HEK293T (cell line): Measurements from ENCODE around the gene C10orf95.

Experiments used
- BHLHE40 ChIP-seq: fragments of 450-650 bp; IDR thresholded peaks from 2 replicates; pipeline ENCODE4 v1.6.1; 2016; ENCODE audit warnings: mild to moderate bottlenecking, moderate library complexity, borderline replicate concordance
- FOXA1 ChIP-seq: fragments of 450-650 bp; IDR thresholded peaks from 2 replicates; pipeline ENCODE4 v1.6.1; 2016; ENCODE audit warnings: mild to moderate bottlenecking
- FOXK2 ChIP-seq: fragments of 450-650 bp; IDR thresholded peaks from 2 replicates; pipeline ENCODE4 v1.6.1; 2016; ENCODE audit warnings: mild to moderate bottlenecking
- FOXM1 ChIP-seq: fragments of 450-650 bp; IDR thresholded peaks from 2 replicates; pipeline ENCODE4 v1.6.1; 2017; ENCODE audit warnings: mild to moderate bottlenecking, borderline replicate concordance
- HDGF ChIP-seq: fragments of 450-650 bp; IDR thresholded peaks from 2 replicates; pipeline ENCODE4 v1.6.1; 2017; ENCODE audit warnings: antibody characterized with exemption, borderline replicate concordance
- L3MBTL2 ChIP-seq: fragments of 450-650 bp; conservative IDR thresholded peaks from 2 replicates; pipeline ENCODE4 v1.6.1; 2016; ENCODE audit warnings: mild to moderate bottlenecking
- NFRKB ChIP-seq: fragments of 450-650 bp; IDR thresholded peaks from 2 replicates; pipeline ENCODE4 v1.6.1; 2016; ENCODE audit warnings: mild to moderate bottlenecking, moderate library complexity
- PKNOX1 ChIP-seq: fragments of 450-650 bp; IDR thresholded peaks from 2 replicates; pipeline ENCODE4 v1.6.1; 2016
- SP1 ChIP-seq: fragments of 450-650 bp; IDR thresholded peaks from 2 replicates; pipeline ENCODE4 v1.6.1; 2017
- SUZ12 ChIP-seq: fragments of 450-650 bp; IDR thresholded peaks from 2 replicates; pipeline ENCODE4 v1.6.1; 2016; ENCODE audit warnings: mild to moderate bottlenecking

- TF ChIP-seq PKNOX1 = no peak
- no peak for TF ChIP-seq FOXA1
- TF ChIP-seq HDGF = no peak
- no peak for TF ChIP-seq BHLHE40
- peak; percentile 27 for TF ChIP-seq L3MBTL2
- no peak for TF ChIP-seq NFRKB
- no peak for TF ChIP-seq SUZ12
- TF ChIP-seq FOXM1 = peak; percentile 59; the same call in 1 of the 2 replicates
- no peak; the same call in 1 of the 2 replicates for TF ChIP-seq SP1
- no peak for TF ChIP-seq FOXK2
These were observed 19.0 kb downstream of the C10orf95 start, which contains the start of gene CUEDC2 for GRCh38 chr10:102432162-102432950.
